GM23338 (cell line): ENCODE measurements around the gene MYLK3. TPM values are rescaled to one million over a fixed set of nuclear protein-coding genes. Genes with fewer than 3 reads are reported as not detected.

ENCODE experiments used
- ATAC-seq: fragments of 200-7000 bp; cut with Tn5 transposase; 3 replicates; pipeline ENCODE4 v1.9.1; 2020
- DNase-seq: peaks from one replicate; pipeline ENCODE4 v3.0.0-alpha.2; 2015; ENCODE audit warnings: low spot score
- H2AFZ ChIP-seq: fragments of 200-600 bp; sonication (generic); 2 replicates; pipeline ENCODE4 v1.8.0; 2016; ENCODE audit warnings: antibody characterized with exemption, mild to moderate bottlenecking, moderate library complexity
- H3F3A ChIP-seq: fragments of 200-600 bp; sonication (generic); replicated peaks from 2 replicates; pipeline ENCODE4 v1.8.0; 2017; ENCODE audit warnings: antibody characterized with exemption, mixed run types, low read depth
- H3K27ac ChIP-seq: fragments of 200-600 bp; sonication (generic); 2 replicates; pipeline ENCODE4 v1.6.1; 2016; ENCODE audit warnings: low read depth
- H3K27me3 ChIP-seq: fragments of 200-600 bp; sonication (generic); 2 replicates; pipeline ENCODE4 v1.8.0; 2016; ENCODE audit warnings: mild to moderate bottlenecking, mixed run types, moderate library complexity; ENCODE audit not compliant: insufficient read depth
- H3K36me3 ChIP-seq: fragments of 200-600 bp; sonication (generic); 2 replicates; pipeline ENCODE4 v1.8.0; 2016; ENCODE audit warnings: mild to moderate bottlenecking; ENCODE audit not compliant: insufficient read depth
- H3K4me1 ChIP-seq: fragments of 200-600 bp; sonication (generic); 2 replicates; pipeline ENCODE4 v1.8.0; 2016; ENCODE audit warnings: mild to moderate bottlenecking, moderate library complexity; ENCODE audit not compliant: insufficient read depth
- H3K4me2 ChIP-seq: fragments of 200-600 bp; sonication (generic); 2 replicates; pipeline ENCODE4 v1.7.1; 2017; ENCODE audit warnings: mixed run types
- H3K4me3 ChIP-seq: fragments of 200-600 bp; sonication (generic); 2 replicates; pipeline ENCODE4 v1.6.1; 2016; ENCODE audit warnings: mixed run types
- H3K79me2 ChIP-seq: fragments of 200-600 bp; sonication (generic); replicated peaks from 2 replicates; pipeline ENCODE4 v1.8.0; 2017; ENCODE audit warnings: mild to moderate bottlenecking; ENCODE audit not compliant: insufficient read depth
- H3K9me2 ChIP-seq: fragments of 200-600 bp; sonication (generic); 2 replicates; pipeline ENCODE4 v1.8.0; 2017; ENCODE audit not compliant: insufficient read depth
- H4K20me1 ChIP-seq: fragments of 200-600 bp; sonication (generic); replicated peaks from 2 replicates; pipeline ENCODE4 v1.8.0; 2017; ENCODE audit warnings: mild to moderate bottlenecking; ENCODE audit not compliant: insufficient read depth
- H3K27ac Mint-ChIP-seq: 2 replicates; pipeline ENCODE4 v1.8.0; 2020; ENCODE audit warnings: inconsistent platforms, mild to moderate bottlenecking, moderate library complexity, mixed read lengths
- H3K27me3 Mint-ChIP-seq: 3 replicates; pipeline ENCODE4 v1.8.0; 2022; ENCODE audit warnings: low read depth, mild to moderate bottlenecking, moderate library complexity, mixed read lengths, inconsistent platforms; ENCODE audit not compliant: insufficient read depth, poor library complexity
- H3K36me3 Mint-ChIP-seq: 3 replicates; pipeline ENCODE4 v1.8.0; 2021; ENCODE audit warnings: low read depth, mild to moderate bottlenecking, inconsistent platforms, moderate library complexity, mixed read lengths
- H3K4me1 Mint-ChIP-seq: 3 replicates; pipeline ENCODE4 v1.8.0; 2020; ENCODE audit warnings: mild to moderate bottlenecking, inconsistent platforms, mixed read lengths
- H3K4me3 Mint-ChIP-seq: 3 replicates; pipeline ENCODE4 v1.8.0; 2021; ENCODE audit warnings: moderate library complexity, mild to moderate bottlenecking, inconsistent platforms, mixed read lengths
- H3K9me3 Mint-ChIP-seq: 3 replicates; pipeline ENCODE4 v1.8.0; 2020; ENCODE audit warnings: moderate library complexity, mild to moderate bottlenecking, inconsistent platforms, mixed read lengths
- JUNB ChIP-seq: IDR thresholded peaks from one replicate; pipeline ENCODE4 v1.6.1; 2016; ENCODE audit warnings: antibody characterized with exemption; ENCODE audit not compliant: unreplicated experiment
- NANOG ChIP-seq: IDR thresholded peaks from 2 replicates; pipeline ENCODE4 v1.6.1; 2016; ENCODE audit warnings: antibody characterized with exemption, borderline replicate concordance
- POLR2AphosphoS5 ChIP-seq: IDR thresholded peaks from 2 replicates; pipeline ENCODE4 v1.6.1; 2016; ENCODE audit warnings: antibody characterized with exemption, low read depth
- ZNF331 ChIP-seq: fragments of 250-450 bp; sonication (Bioruptor Pico); IDR thresholded peaks from 2 replicates; pipeline ENCODE4 v1.5.0; 2020; ENCODE audit warnings: low read depth, mild to moderate bottlenecking, moderate library complexity
- ZNF462 ChIP-seq: fragments of 250-450 bp; sonication (Bioruptor Pico); IDR thresholded peaks from 2 replicates; pipeline ENCODE4 v1.5.0; 2020; ENCODE audit warnings: mild to moderate bottlenecking, moderate library complexity
- polyA plus RNA-seq: library from polyadenylated mRNA; unstranded; fragments of >200 nt; fragmentation: Nextera tagmentation; extraction: Ambion mirVana; gene quantifications from 2 replicates; pipeline ENCODE4 v1.2.1, GENCODE V29; 2016
- total RNA-seq: library from RNA; depleted of rRNA; stranded (reverse); fragments of >200 nt; shearing (Covaris generic); gene quantifications from 2 replicates; pipeline ENCODE4 v1.2.3, GENCODE V29; 2014
- TF ChIP-seq, protein P1 (sequence below): IDR thresholded peaks from one replicate; pipeline ENCODE4 v1.6.1; 2018; ENCODE audit warnings: antibody characterized with exemption; ENCODE audit not compliant: unreplicated experiment

MYLK3 gene
- total and polyA plus RNA-seq, 2 experiments from 2014 or later: 0.18 to 0.63 TPM

- TF ChIP-seq ZNF462 (CRISPR knock-in tag): no peak
- TF ChIP-seq ZNF331: no peak
- TF ChIP-seq POLR2AphosphoS5: no peak
Measured at GRCh38 chr16:46706642-46707041, 41.5 kb downstream of the MYLK3 start (continued).

GRCh38 chr16:46702030-46702429, 46.1 kb downstream of the MYLK3 start:
- H3K4me3 ChIP-seq: no peak overlapping the region
- H3K36me3 Mint-ChIP-seq: peaks cover 36% of the 10 kb centered on the region

More at GRCh38 chr16:46702030-46702429, 46.1 kb downstream of the MYLK3 start:
- H4K20me1 ChIP-seq: no peaks in the 10 kb centered on the region
- H3K4me2 ChIP-seq: no peak overlapping the region
- ATAC-seq: no peak
- TF ChIP-seq, protein P1, sequence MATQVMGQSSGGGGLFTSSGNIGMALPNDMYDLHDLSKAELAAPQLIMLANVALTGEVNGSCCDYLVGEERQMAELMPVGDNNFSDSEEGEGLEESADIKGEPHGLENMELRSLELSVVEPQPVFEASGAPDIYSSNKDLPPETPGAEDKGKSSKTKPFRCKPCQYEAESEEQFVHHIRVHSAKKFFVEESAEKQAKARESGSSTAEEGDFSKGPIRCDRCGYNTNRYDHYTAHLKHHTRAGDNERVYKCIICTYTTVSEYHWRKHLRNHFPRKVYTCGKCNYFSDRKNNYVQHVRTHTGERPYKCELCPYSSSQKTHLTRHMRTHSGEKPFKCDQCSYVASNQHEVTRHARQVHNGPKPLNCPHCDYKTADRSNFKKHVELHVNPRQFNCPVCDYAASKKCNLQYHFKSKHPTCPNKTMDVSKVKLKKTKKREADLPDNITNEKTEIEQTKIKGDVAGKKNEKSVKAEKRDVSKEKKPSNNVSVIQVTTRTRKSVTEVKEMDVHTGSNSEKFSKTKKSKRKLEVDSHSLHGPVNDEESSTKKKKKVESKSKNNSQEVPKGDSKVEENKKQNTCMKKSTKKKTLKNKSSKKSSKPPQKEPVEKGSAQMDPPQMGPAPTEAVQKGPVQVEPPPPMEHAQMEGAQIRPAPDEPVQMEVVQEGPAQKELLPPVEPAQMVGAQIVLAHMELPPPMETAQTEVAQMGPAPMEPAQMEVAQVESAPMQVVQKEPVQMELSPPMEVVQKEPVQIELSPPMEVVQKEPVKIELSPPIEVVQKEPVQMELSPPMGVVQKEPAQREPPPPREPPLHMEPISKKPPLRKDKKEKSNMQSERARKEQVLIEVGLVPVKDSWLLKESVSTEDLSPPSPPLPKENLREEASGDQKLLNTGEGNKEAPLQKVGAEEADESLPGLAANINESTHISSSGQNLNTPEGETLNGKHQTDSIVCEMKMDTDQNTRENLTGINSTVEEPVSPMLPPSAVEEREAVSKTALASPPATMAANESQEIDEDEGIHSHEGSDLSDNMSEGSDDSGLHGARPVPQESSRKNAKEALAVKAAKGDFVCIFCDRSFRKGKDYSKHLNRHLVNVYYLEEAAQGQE: no peak
- TF ChIP-seq NANOG: no peak
- no peak for TF ChIP-seq JUNB
- H3K27me3 ChIP-seq: no peaks in the 10 kb centered on the region
- no peak overlapping the region for H2AFZ ChIP-seq
- H3K4me1 ChIP-seq: no peaks in the 10 kb centered on the region
- H3K4me1 Mint-ChIP-seq: no peaks in the 10 kb centered on the region
- H3K27ac ChIP-seq: no peak overlapping the region
- no peak overlapping the region for H3K4me3 Mint-ChIP-seq
- peaks cover 17% of the 10 kb centered on the region for H3K36me3 ChIP-seq
- no peaks in the 10 kb centered on the region for H3K9me2 ChIP-seq
- H3K9me3 Mint-ChIP-seq: no peaks in the 10 kb centered on the region
- H3K27me3 Mint-ChIP-seq: no peaks in the 10 kb centered on the region
- no peaks in the 10 kb centered on the region; the same call in 1 of the 2 replicates for H3F3A ChIP-seq
- no peaks in the 10 kb centered on the region for H3K79me2 ChIP-seq
- no peak overlapping the region for H3K27ac Mint-ChIP-seq
- no peak for DNase-seq
